ENCODE measurements around the gene NHERF1. TPM values are rescaled to one million over a fixed set of nuclear protein-coding genes. Genes with fewer than 3 reads are reported as not detected.
A peak's percentile ranks its signal among the peaks of the same experiment; 100 is the strongest.

The NHERF1 gene
- total and polyA plus RNA-seq, 2 of the 13 experiments (the other 11 are each of a cell fraction or from before 2014, with no cell fraction given), result 169 to 269 TPM

- TF ChIP-seq MXD4 (CRISPR knock-in tag; IDR thresholded peaks at IDR 0.05), result peak; percentile 89; the same call in 1 of the 2 replicates
- TF ChIP-seq CEBPZ (IDR thresholded peaks at IDR 0.05; ENCODE audit: low read length), result no peak
- TF ChIP-seq ZNF124 (CRISPR knock-in tag; IDR thresholded peaks at IDR 0.05), result peak; percentile 94
- no peak for TF ChIP-seq THYN1 (CRISPR knock-in tag; IDR thresholded peaks at IDR 0.05; ENCODE audit: borderline replicate concordance, low read depth)
- peak; percentile 30; the same call in 1 of the 2 replicates for TF ChIP-seq NR2F2 (IDR thresholded peaks at IDR 0.05; ENCODE audit: borderline replicate concordance, low read depth)
- TF ChIP-seq ZNF24 (IDR thresholded peaks at IDR 0.05), result no peak
- no peak for TF ChIP-seq ARID3A (IDR thresholded peaks at IDR 0.05; ENCODE audit: low read depth, low read length)
- TF ChIP-seq TBP (CRISPR knock-in tag; IDR thresholded peaks at IDR 0.05), result peak; percentile 88; the same call in 1 of the 2 replicates
- 0 out of 2 replicates have a peak, but pooled peaks have one; percentile 13 for TF ChIP-seq TBX3 (IDR thresholded peaks at IDR 0.05; ENCODE audit: borderline replicate concordance)
- 0 out of 2 replicates have a peak, but pooled peaks have one; percentile 22 for TF ChIP-seq ZNF770 (CRISPR knock-in tag; IDR thresholded peaks at IDR 0.05)
- peak; percentile 18 for TF ChIP-seq PRPF4 (IDR thresholded peaks at IDR 0.05; ENCODE audit: low read depth, low read length, poor library complexity, severe bottlenecking)
- peak; percentile 80; the same call in 1 of the 2 replicates for TF ChIP-seq MAZ (IDR thresholded peaks at IDR 0.05; ENCODE audit: borderline replicate concordance, low read depth, low read length)
- TF ChIP-seq MAZ (CRISPR knock-in tag; IDR thresholded peaks at IDR 0.05; ENCODE audit: low read depth), result peak; percentile 94
- peak; percentile 82 for TF ChIP-seq ZNF691 (CRISPR knock-in tag; IDR thresholded peaks at IDR 0.05; ENCODE audit: borderline replicate concordance, low read depth)
- TF ChIP-seq ZSCAN31 (CRISPR knock-in tag; IDR thresholded peaks at IDR 0.05; ENCODE audit: low read depth), result peak; percentile 81
- TF ChIP-seq FOXO1 (CRISPR knock-in tag; IDR thresholded peaks at IDR 0.05), result peak; percentile 62
- no peak for TF ChIP-seq ZNF33A (CRISPR knock-in tag; IDR thresholded peaks at IDR 0.05; ENCODE audit: borderline replicate concordance)
- peak; percentile 98 for TF ChIP-seq MAX (IDR thresholded peaks at IDR 0.05)
Observed at GRCh38 chr17:74750327-74751069, 2.1 kb downstream of the NHERF1 start (continued).
